Activated CD8-positive, alpha-beta memory T cell treated with anti-CD3 and anti-CD28 coated beads for 1 hour (primary cell): ENCODE data around the gene RRAS2.
A peak's percentile ranks its signal among the peaks of the same experiment; 100 is the strongest.
"Not testable (repeated sequence)": the region's sequence is repeated elsewhere in the genome, so short reads cannot be mapped to it uniquely, and the experiment has no call there.

Experiments used
- DNase-seq, 2 donors: peaks; one replicate each; pipeline ENCODE4 v3.0.0-alpha.2; 2020; ENCODE audit warnings: low read depth in 1 of 2; ENCODE audit errors: extremely low read depth in 1 of 2

The RRAS2 gene

DNA sequence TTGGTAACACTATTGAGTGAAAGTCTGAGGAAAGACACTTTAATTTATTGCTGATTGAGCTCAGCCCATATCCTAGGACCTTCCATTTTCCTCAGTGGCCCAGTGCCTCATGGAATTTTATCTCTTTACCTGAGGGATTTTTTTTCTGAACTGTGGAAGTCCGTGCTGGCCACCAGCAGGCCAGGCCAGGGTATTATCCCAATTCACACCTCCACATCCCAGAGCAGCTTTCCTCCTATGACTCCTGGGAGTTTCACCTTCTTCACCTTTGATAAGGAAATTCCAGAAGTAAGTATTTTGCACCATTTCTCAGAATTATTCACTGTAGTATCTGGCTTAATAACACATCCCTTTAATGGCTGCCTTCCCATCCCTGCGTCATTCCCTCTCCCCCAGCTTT, 13.0 kb upstream of the RRAS2 start:
- DNase-seq: no peak

GRCh38 chr11:14371249-14371648, 12.3 kb upstream of the RRAS2 start:
- no peak for DNase-seq

GRCh38 chr11:14370496-14370895, 11.5 kb upstream of the RRAS2 start:
- no peak for DNase-seq

DNA sequence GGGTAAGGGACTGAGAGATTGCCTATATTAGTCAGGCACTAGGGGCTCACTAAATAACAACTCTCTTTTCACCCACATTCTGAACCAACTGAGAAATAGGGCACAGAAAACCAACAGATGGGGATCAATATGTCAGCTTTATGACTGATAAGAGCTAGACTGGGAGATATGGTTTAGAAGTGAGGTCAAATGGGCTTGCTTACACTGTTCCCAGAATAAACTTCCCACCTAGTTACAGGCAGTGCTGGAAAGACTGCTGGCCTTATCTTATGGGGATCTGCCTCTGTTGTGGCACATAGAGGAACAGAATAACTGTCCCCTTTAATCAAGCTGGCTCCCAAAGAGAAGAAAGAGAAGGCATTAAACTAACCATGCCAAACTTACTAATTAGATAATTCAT, 10.6 kb upstream of the RRAS2 start:
- DNase-seq: no peak

DNA sequence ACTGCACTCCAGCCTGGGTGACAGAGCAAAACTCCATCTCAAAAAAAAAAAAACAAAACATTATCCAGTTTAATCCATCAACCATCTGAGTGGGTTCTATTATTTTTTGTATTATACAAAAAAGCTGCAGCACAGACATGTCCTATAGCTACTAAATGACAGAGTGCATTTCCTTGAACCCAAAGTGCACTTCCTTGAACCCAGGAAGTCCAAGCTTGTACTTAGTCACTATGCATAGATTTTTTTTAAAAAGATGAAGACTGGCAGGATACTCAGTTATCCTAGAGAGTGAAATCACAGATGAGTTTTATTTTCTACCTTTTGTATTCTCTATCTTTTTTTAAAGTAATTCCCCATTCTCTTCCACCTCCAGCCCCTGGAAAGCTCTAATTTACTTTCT, 8.0 kb upstream of the RRAS2 start:
- DNase-seq: no peak

DNA sequence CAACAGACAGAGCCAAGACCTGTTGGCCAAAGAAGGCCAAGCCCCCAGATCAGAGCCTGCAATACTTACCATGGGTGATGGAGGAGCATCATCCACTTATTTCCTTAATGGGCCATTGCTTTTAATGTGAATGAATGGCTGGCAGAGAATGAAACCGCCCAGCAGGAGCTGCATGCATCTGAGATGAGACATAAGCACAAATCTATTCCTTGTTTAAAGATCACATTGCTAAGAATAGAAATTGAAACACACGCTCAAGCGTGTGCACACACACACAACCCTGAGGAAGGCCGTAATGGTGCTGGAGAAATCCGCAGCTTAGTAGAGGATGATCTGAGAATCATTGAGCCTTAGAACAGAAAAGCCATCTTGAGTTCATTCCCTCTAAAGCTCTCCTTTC, 5.3 kb upstream of the RRAS2 start:
- no peak for DNase-seq

GRCh38 chr11:14362611-14363010, 3.6 kb upstream of the RRAS2 start:
- DNase-seq: no peak

GRCh38 chr11:14361951-14362350, 3.0 kb upstream of the RRAS2 start:
- DNase-seq: no peak

GRCh38 chr11:14360976-14361375, 2.0 kb upstream of the RRAS2 start:
- DNase-seq: no peak

DNA sequence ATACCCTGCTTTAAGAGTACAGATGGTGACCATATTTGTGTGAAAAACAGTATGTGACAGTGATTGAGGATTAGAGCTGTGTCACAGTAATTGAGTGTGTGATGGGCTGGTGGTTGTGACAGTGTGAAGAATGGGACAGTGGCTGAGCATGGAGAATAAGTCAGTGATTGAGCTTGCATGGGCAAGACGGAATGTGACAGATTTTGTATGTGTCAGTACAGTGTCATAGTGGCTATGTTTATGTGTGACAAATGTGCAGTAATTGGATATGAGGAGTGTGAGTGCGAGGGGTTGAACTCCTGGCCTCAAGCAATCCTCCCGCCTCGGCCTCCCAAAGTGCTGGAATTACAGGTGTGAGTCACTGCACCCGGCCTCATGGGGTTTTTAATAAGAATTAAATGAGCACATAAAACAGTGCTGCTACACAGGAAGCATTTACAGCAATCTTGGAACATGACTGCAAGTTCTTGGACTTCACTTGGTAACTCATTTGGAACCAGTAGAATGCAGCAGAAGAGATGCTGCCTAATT, 583 bp upstream of the RRAS2 start:
- no peak for DNase-seq

DNA sequence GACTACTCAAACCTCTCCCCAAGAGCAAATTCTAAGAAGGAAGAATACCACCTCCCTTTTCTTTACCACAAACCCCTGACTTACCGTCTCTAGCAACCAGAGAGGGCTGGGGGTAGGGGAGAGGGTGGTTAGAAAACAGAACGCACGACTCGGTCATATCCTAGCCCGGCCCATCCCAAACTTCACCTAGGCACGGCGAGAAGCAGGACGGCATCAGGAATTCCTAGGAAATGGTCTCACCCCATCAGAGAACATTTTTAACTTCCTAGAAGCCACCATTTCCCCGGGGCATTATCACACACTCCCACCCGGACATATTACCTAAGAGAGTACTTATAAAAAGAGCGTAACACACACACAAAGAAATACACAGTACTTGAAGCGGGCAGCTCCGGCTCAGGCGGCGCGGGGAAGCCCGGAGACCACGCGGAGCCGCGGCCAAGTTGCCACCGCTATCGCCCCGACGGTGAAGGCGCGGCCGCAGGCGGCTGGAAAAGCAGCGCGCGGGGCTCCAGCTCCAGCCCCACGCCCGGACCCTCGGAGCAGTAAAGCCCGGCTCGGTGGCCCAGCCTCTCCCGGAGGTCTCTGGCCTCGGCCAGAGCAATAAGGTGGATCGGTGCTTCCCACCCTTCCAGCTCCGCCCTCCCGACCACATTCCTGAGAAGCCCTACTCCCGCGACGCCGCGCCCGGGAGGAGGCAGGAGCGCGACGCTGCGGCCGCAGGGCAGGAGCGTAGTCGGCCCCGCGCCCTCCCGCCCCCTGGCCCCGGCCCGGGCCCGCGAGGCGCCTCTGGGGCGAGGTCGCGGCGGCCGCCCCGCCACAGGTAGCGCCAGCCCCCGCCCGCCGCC, 878 bp downstream of the RRAS2 start:
- DNase-seq: peak in 1 of 2 donors; percentile 14

- no peak for DNase-seq
Observed at GRCh38 chr11:14356342-14356741, 2.6 kb downstream of the RRAS2 start.

- not testable (repeated sequence) for DNase-seq
Observed at GRCh38 chr11:14354604-14355003, 4.4 kb downstream of the RRAS2 start.

DNA sequence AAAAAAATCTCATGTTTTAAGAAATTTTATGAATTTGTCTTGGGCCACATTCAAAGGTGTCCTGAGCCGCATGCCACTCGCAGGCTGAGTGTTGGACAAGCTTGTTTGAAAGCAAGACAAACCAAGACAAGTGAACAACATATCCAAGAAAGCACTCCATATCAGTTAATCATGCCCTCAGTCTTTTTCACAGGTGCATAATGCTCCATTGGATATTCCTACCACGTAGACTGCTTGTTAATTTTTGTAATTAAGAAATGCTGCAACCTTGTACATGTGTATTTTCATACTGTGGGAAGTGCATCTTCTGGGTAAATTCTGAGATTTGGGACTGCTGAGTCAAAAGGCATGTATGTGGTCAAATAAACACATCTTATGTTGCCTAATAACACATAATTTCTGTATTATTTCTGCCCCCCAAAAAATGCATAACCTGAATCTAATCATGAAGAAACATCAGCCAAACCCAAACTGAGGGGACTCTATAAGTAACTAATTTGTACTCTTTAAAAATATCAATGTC, 8.2 kb downstream of the RRAS2 start:
- DNase-seq: no peak

DNA sequence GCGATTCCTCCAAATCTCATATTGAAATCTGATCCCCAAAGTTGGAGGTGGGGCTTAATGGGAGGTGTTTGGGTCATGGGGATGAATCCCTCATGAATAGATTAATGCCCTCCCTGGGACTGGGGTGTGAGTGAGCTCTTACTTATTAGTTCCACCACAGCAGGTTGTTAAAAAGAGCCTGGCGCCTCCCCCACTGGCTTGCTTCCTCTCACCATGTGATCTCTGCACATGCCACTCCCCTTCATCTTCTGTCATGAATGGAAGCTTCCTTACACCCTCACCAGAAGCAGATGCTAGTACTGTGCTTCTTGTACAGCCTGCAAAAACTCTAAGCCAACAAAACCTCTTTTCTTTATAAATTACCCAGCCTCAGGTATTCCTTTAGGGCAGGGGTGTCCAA, 8.8 kb downstream of the RRAS2 start:
- DNase-seq: no peak

DNA sequence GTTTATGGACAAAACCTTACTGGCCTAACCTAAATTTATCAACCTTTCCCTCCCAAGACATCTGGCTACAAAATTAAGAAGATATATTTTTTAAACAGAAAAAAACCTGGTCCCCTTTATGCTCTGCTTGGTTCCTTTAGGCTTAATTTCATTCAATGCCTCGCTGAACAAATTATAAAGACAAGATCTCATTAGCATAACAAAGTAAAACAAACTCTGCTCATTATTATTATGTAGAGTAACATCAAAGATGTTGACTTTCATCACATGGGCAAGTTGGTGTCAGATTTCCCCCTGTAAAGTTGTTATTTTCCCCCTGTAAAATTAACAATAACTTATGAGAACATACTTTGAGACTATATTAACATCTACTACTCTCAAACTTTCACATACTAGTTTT, 11.0 kb downstream of the RRAS2 start:
- no peak for DNase-seq

DNA sequence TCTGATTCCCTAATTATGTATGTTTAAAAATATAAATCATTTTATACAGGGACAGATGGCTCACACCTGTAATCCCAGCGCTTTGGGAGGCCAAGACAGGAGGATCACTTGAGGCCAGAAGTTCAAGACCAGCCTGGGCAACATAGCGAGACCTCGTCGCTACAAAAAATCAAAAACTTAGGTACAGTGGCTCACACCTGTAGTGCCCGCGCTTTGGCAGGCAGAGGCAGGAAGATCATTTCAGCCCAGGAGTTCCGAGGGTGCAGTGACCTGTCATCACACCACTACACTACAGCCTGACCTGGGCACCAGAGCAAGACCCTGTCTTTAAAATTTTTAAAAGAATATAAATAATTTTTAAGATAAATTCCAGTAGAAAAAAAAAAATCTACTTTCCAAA, 11.5 kb downstream of the RRAS2 start:
- no peak for DNase-seq

GRCh38 chr11:14346303-14346955, 12.6 kb downstream of the RRAS2 start:
- DNase-seq: no peak

GRCh38 chr11:14345668-14346067, 13.3 kb downstream of the RRAS2 start:
- no peak for DNase-seq

DNA sequence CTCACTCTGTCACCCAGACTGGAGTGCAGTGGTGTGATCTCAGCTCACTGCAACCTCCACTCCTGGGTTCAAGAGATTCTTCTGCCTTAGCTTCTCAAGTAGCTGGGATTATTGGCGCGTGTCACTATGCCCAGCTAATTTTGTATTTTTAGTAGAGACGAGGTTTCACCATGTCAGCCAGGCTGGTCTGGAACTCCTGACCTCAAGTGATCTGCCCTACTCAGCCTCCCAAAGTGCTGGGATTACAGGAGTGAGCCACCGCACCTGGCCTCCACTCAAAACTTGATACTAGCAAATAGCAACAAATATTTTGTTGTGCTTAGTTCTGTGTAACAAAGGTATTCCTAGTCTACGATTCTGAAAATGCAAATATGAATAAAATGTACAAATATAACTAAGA, 14.0 kb downstream of the RRAS2 start:
- not testable (repeated sequence) for DNase-seq

DNA sequence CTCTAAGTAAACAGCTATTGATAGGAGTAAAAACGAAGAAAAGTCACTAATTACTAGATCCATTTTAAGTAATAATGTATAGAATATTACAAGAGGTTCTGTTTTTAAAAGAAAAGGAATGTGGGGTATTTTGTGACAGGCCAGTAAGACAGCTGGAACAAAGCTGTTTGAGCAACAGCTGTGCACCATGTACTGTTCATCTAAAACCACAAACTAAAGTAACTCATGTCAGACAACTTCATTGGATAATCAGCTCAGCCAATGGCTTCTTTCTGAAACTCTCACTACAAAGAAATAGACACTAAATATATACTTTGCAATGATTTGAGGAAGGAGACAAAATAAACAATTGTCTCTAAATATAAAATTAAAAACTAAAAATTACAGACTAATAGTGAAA, 16.1 kb downstream of the RRAS2 start:
- DNase-seq: no peak

DNA sequence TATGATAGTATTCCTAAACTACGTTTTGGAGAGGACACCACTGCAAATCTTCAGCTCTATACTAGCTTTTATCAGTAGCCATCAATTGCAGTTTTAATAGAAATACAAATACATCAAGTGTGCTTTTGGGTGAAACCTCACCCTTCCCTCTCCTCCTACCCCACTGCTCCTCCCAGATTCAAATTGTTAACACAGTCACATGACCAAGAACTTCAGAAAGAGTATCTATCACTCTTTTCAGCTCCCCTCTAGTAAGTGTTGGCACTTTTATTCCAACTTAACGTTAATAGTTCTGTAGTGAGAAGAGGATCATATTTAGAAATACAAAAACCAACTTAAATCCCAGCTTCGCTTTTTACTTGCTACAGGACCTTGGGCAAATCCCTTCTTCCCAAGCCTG, 17.0 kb downstream of the RRAS2 start:
- DNase-seq: no peak
